K562 (cell line): Measurements from ENCODE around the gene ITPKB.

Experiments used
- KLF16 ChIP-seq: IDR thresholded peaks from 2 replicates; pipeline ENCODE4 v1.6.1; 2016; ENCODE audit warnings: antibody characterized with exemption
- PRDM10 ChIP-seq: fragments of 450-650 bp; IDR thresholded peaks from 2 replicates; pipeline ENCODE4 v1.6.1; 2018; ENCODE audit not compliant: partially characterized antibody

GRCh38 chr1:226786550-226786949 is 47.5 kb upstream of the ITPKB start:
- no peak for TF ChIP-seq KLF16
- no peak for TF ChIP-seq PRDM10
